CD4-positive, alpha-beta T cell treated with Interleukin-6 at 100 ng/mL for 8 hours (primary cell): Measurements from ENCODE around the gene DEFB132.
A peak's percentile ranks its signal among the peaks of the same experiment; 100 is the strongest.
"Not testable (repeated sequence)": the region's sequence is repeated elsewhere in the genome, so short reads cannot be mapped to it uniquely, and the experiment has no call there.

ENCODE experiments used
- DNase-seq: peaks from one replicate; pipeline ENCODE4 v3.0.0-alpha.2; 2020; ENCODE audit warnings: mixed read lengths, low spot score

DEFB132 gene, protein sequence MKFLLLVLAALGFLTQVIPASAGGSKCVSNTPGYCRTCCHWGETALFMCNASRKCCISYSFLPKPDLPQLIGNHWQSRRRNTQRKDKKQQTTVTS

DNA sequence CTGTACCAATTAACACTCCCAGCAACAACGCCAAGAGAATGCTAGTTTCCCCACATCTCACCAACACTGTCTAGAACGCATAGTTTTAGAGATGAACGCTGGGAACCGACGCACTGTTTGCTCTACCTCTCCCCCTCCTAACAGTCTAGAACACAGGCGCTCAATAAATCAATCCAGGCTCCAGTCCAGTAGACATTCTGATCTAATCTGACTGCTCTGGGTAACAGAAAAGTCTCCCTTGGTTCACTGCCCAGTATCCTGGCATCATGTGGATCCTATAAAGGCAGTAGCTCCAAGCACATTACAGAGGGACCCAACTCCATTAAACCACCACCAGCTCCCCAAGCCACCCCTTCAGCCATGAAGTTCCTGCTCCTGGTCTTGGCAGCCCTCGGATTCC is at the start of gene DEFB132:
TSS of gene DEFB132 (plus strand) at position 306 of the 400 bp plus-strand sequence. CDS start at position 361, 55 bp downstream.
- no peak for DNase-seq

DNA sequence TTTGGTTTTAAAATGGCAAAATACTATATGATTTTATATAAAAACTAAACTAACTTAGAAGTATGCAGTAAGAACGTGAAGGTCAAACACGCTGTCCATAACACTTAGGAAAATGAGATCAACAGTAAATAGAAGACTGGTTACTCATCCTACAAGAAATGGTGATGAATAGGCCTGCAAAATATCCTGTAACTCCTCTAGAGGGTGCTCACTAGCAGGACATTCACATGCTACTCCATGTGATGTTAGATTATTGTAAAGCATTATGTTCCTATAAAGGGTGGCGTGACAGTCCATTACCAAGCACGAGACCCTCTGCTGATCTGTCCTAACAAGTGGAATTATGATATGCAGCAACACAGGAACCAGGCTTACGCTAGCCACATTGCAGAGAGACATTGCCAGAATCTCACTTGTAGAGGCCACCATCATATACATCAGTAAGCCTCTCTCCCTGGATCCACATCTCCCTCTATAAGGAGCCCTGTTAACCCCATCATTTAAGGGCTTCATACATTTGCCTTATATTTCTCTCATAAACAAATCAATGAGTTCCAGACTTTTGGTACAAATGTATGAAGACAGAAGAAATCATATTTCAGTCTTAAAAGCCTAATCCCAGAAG is 48.5 kb upstream of the DEFB132 start:
- peak; percentile 48 for DNase-seq

DNA sequence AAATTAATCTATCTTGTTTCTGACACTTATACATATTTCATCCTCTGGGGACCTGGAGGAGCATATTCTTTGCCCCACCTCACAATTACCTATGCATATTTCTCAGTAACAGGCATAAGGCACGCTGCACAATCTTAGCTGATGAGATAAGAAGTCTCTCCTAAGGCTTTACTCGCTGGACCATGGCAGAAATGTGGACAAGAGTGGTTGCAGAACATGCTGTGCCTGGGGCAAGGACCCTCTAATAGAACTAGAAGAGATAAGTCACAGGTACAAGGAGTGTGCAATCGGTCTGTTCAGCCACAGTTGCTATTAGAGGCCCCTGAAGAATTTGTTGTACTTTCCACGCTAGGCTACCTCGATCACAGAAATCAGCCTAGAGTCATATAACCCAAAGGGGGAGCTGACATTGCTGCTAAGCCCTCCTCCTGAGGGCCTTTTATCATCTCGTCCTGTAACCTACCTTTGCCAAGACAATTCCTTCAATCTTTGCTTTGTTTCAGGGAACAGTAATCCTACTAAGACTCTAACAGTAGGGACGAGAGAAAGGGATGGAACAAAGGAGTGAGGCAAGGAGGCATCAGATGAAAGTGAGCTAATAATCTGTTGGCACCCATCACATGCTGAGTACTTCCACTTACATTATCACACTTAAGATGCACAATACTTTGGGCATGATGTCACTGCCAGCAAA is 46.6 kb upstream of the DEFB132 start:
- no peak for DNase-seq

DNA sequence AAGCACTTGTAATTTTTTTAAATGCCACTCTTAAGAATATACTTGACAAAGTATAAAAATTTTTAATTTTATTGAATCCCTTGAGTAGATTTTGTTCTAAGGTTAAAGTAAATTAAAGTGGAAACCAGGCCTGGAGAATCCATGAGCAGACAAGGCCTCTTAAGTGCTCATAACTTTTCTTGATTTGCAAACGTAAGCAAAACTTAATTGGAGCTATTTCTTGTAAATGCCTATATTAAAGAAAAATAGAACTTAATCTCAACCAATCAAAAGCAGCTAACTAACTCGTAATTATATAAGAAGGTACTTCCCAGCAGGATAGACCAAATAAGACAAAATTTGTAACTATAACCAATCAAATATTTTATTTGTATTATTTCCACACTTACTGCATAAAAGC is 43.1 kb upstream of the DEFB132 start:
- no peak for DNase-seq

DNA sequence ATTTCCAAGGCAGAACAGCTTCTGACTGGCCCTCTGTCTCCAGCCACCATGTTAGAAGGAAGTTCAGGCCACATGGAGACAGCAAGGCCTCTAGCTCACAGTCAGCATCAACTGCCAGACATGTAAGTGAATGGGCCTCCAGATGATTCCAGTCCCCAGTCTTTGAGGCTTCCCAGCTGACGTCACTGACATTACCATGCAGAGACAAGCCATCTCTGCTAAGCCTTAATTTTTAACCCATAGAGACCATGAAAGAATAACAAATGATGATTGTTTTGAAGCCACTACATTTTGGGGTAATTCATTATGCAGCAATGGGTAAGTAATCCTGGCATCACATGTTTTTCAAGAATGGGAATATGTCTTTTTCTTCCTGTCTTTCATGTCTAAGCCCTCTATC is 41.7 kb upstream of the DEFB132 start:
- no peak for DNase-seq

DNA sequence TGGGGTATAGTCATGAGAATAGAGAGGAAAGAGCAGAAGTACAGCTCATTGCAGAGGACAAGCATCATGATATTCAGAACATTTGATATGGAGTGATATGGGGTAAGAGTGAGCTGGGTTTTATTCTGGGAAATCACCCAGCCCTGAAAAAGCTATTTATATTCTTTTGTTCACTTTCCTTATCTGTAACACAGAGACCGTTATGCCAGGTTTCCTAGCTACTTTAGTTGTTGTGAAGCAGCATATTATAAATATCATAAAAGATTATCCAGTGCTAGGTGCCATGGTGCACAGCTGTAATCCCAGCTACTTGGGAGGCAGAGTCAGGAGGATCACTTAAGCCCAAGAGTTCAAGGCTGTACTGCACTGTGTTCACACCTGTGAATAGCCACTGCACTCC is 40.3 kb upstream of the DEFB132 start:
- no peak for DNase-seq

DNA sequence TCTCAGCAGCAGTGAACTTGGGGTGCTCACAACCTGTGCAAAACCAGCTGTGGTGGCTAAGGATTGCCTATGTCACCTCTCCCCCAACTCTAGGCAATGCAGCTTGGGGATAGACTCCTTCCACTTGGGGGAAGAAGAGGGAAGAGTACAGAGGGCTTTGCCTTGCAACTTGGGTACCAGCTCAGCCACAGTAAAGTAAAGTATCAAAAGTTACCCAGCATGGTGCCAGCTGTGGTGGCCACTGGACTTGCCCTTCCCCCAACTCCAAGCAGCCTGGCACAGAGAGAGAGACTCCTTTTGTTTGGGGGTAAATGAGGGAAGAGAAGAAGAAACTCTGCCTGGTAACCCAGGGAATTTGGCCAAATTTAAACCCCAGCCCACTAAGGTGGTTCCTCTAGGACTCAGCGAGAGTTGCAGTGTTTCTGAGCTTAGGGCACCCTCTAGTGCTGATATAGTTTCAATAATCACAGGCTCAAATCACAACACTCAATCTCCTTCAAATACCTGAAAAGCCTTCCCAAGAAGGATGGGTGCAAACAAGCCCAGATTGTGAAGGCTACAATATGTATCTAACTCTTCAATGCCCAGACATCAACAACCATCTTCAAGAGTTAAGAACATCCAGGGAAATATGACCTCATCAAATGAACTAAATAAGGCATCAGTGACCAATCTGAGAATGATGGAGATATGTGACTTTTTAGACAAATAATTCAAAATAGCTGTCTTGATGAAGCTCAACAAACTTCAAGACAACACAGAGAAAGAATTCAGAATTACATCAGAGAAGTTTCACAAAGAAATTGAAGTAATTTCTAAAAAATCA is 38.0 kb upstream of the DEFB132 start:
- DNase-seq = no peak

DNA sequence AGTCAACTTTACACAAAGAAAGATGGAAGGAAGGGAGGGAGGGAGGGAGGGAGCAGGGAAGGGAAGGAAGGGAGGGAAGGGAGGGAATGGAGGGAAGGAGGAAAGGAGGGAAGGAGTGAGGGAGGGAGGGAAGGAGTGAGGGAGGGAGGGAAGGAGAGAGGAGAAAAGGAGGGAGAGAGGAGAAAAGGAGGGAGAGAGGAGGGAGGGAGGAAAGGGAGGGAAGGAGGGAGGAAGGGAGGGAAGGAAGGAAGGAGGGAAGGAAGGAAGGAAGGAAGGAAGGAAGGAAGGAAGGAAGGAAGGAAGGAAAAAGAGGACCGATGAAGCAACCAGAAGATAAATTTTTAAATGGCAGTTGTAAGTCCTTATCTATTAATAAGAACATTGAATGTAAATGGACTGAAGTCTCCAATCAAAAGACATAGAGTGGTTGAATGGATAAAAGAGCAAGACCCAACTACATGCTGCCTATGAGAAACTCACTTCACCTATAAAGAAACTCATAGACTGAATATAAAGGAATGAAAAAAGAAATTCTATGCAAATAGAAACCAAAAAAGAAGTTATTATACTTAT is 36.2 kb upstream of the DEFB132 start:
- DNase-seq = no peak

DNA sequence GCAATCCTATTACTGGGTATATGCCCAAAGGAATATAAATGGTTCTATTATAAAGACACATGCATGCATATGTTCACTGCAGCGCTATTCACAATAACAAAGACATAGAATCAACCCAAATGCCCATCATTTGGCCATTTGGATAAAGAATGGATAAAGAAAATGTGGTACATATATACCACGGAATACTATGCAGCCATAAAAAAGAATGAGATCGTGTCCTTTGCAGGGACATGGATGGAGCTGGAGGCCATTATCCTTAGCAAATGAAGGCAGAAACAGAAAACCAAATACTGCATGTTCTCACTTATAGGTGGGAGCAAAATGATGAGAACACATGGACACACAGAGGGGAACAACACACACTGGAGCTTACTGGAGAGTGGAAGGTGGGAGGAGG is 31.6 kb upstream of the DEFB132 start:
- not testable (repeated sequence) for DNase-seq

DNA sequence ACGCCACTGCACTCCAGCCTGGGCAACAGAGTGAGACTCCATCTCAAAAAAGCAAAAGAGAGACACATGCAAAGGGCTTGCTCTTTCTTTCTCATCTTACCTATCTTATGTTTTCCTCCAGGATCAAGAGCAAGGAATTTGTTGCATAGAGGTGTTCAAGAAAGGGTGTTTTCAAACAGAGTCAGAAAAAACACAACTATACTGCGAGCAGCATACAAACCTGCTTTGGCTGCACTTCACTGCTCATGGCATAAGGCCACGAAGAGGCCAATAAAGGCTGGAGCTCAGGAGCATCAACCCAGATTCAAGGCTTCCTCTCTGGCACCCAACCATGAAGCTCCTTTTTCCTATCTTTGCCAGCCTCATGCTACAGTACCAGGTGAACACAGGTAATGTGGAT is 30.6 kb upstream of the DEFB132 start, which contains the start of gene DEFB129:
TSS of gene DEFB129 (plus strand) at position 301 of the 400 bp plus-strand sequence. CDS start at position 332, 31 bp downstream.
- no peak for DNase-seq

DNA sequence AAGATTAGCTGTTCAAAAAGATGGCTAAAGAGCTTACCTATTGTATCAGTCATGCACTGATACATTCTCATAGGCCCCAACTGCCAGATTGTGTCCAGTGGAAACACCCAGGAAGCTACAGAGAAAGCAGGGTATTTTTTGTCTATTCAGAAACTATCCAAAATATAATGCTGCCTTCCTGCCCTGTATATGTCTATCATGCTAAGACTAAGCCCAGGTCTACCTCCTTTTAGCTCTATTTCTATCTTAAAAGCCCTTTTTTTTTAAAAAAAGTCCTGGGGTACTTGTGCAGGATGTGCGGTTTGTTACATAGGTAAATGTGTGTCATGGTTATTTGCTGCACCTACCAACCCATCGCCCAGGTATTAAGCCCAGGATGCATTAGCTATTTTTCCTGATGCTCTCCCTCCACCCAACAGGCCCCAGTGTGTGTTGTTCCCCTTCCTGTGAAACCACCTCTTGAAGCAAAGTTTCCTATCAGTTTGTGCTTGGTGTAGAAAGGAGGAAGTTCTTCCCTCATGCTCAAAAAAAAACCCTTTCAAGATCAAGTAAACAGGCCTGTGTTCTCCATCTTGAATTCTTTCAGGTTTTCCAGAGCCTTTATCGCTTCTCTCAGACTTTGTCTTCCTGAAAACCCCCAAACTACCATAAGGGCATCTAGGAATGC is 30.0 kb upstream of the DEFB132 start:
- peak; percentile 9 for DNase-seq

DNA sequence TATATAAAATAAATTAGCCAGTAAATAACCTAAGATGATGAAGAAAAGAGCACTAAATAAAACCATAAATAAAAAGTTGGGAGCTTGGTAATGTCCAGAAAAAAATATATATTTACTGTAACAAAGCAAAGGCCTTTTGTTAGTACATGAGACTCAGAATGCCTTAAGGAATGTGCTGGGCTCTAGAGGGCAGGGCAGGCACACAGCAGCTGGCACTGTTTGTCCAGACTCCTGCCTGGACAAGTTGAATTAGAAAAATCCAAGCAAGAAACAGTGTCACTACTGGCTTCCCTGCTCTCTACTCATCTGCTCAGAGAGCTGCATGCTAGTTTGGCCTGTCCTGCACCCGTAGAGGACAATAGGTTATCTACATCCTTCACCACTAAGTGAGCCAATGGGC is 21.6 kb upstream of the DEFB132 start:
- no peak for DNase-seq

DNA sequence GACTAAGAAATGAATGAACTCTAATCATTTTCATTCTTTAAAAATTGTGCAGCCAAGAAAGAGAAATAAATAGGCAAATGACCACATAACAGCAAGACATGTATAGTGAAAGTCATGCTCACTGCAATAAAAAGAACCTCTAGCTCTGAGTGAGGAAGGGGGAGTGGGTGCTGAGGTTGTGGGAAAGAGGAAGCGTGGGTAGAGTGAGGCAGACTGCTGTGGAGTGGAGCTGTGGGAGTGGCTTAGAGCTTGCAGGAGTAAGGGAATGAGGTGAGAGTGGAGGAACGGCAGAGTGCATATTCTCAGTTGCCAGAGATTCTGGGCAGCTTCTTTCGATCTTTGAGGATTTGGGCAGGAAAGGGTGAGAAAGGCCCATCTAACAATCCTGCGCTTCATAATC is 20.0 kb upstream of the DEFB132 start:
- peak; percentile 25 for DNase-seq

DNA sequence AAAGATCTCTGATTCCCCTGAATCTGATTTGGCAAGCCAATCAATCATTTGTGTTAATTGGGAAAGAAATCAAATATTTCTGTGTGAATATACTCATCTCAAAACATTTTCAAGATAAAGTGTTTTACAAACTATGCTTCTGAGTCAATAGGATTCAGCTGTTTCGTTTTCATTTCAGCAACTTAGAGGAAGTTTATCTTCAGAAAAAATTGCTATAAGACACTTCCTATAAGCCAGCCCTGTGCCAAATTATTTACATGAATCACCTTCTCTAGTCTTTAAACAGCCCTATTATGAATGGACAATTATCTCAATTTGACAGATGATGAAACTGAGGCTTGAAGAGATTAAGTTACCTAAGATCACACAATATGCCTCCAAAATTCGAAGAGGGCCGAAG is 19.6 kb upstream of the DEFB132 start:
- no peak for DNase-seq

DNA sequence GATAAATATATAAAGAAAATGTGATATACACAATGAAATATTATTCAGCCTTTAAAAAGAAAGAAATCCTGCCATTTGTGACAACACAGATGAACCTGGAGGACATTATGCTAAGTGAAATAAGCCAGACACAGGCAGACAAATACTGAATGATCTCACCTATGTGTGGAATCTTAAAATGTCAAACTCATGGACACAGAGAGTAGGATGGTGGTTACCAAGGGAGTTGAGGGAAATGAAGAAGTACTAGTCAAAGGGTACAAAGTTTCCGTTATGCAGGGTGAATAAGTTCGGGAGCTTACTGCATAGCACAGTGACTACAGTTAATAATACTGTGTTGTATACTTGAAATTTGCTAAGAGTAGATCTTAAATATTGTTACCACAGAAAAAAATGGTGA is 14.6 kb upstream of the DEFB132 start:
- DNase-seq = no peak

DNA sequence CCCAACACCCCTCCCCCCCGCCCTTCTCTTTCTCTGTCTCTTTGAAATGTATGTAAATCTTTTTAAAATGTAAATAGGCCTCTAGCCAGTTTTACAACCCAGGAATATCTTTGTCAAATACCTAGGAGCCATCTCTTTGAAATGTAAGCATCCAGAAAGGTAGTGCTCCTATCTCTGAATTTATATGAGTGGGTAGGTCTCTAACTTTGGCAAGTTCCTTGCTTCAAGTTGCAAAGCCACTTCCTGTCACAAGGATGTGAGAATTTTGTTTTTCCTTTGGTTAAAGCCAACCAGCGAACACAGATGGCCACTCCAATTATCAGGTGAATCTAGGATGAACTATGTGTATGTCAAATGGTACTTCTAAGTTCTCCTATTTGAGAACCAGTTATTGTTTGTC is 6.2 kb upstream of the DEFB132 start:
- no peak for DNase-seq

DNA sequence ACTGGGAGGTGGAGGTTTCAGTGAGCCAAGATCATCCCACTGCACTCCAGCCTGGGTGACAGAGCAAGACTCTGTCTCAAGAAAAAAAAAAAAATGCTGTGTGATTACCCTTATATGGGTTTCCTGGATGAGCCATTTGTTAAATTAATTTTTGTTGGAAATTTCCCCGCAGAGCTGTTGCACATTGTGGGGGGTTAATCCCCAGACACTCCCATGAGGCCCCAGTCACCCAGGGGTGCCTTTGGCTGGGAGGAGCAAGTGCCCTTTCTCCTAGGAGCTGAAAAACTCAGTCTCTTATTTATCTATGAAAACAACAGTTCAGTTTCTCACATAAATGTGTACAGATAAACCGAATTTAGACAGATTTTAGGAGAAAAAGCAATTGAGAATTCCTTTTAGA is 4.7 kb upstream of the DEFB132 start:
- no peak for DNase-seq

DNA sequence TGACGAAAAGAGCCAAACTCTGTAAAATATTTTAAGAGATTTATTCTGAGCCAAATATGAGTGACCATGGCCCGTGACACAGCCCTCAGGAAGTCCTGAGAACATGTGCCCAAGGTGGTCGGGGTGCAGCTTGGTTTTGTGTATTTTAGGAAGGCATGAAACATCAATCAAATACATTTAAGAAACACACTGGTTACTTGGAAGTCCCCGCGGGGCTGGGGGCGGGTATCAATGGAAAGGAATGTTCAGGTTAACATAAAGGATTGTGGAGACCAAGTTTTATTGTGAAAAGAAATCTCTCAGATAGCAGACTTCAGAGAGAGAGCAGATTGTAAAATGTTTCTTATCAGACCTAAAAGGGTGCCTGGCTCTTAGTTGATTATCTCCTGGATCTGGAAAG is 4.1 kb upstream of the DEFB132 start:
- not testable (repeated sequence) for DNase-seq

DNA sequence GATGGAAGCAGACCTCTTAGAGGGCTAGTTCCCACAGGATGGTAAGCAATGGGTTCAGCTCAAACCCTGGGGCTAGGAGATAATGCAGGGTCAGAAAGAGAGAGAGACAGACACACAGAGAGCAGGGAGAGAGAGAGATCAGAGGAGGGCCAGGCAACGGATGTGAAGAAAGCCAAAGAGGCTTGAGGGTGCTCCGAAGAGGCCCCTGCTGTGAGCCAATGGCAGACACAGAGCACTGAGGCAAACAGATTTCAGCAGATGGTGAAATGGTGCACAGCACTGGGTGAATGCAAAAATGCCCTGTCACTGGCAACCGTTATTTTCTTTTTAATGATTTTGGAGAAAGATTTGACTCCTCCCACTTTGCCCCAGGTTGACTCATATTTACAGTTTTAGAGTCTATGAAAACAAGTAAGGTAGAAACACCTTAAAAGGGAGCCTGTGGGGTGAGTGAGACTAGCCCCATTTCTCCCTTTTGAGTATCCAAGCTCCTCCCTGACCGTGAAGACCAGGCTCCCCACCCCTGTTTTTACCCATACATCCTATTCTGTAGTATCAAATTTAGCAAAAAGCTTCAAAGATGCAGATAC is 840 bp downstream of the DEFB132 start:
- DNase-seq = no peak

DNA sequence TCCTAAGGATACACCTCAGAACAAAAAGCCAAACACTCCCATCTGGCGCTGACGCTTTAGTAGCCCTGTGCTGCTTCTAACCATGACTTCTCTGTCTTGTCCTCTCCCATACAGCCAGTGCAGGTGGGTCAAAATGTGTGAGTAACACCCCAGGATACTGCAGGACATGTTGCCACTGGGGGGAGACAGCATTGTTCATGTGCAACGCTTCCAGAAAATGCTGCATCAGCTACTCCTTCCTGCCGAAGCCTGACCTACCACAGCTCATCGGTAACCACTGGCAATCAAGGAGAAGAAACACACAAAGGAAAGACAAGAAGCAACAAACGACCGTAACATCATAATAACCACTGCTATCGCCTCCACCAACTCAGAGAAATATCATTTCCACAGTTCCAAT is 1.4 kb downstream of the DEFB132 start:
- no peak for DNase-seq

DNA sequence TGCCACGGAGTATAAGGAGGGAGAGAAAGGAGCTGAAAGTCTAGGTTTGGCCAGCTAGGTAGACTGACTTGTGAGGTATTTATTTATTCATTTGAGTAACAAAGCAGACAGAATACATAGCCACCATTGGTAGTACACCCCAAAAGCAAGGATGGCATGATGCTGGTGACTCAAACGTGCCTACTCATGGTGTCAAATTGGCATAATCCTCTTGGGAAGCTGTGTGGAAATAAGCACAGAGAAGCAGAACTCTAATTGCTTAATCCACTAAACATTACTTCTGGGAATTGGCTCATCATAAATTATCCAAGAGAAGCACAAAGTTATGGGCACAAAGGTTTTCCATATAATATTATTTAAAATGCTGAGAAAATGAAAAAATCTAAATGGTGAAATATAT is 2.5 kb downstream of the DEFB132 start:
- DNase-seq = no peak
